Measurements from ENCODE around the gene ESRRA. TPM values are rescaled to one million over a fixed set of nuclear protein-coding genes. Genes with fewer than 3 reads are reported as not detected.

The ESRRA gene
- total and polyA plus RNA-seq, 2 of the 13 experiments (the other 11 are each of a cell fraction or from before 2014, with no cell fraction given): 18.1 to 36.3 TPM

GRCh38 chr11:64284962-64285884 lies 20.1 kb upstream of the ESRRA start, which contains the start of gene GPR137 (continued):
- peak; percentile 21; the same call in 1 of the 2 replicates for TF ChIP-seq ZNF790 (CRISPR knock-in tag; IDR thresholded peaks at IDR 0.05; ENCODE audit: borderline replicate concordance)
- 0 out of 2 replicates have a peak, but pooled peaks have one; percentile 27 for TF ChIP-seq SNAPC4 (CRISPR knock-in tag; IDR thresholded peaks at IDR 0.05)
- TF ChIP-seq EZH2 (conservative IDR thresholded peaks at IDR 0.05; ENCODE audit: low read depth, low read length): no peak
- TF ChIP-seq RARG (CRISPR knock-in tag; IDR thresholded peaks at IDR 0.05; ENCODE audit: low read depth): no peak
- no peak for TF ChIP-seq HMGA1 (CRISPR knock-in tag; conservative IDR thresholded peaks at IDR 0.05)
- no peak for TF ChIP-seq GPBP1L1 (CRISPR knock-in tag; IDR thresholded peaks at IDR 0.05)
- TF ChIP-seq TBL1XR1 (IDR thresholded peaks at IDR 0.05; ENCODE audit: borderline replicate concordance, low read length, partially characterized antibody): peak; percentile 70
- TF ChIP-seq ZNF589 (CRISPR knock-in tag; conservative IDR thresholded peaks at IDR 0.05): no peak
- no peak for TF ChIP-seq ZSCAN30 (CRISPR knock-in tag; IDR thresholded peaks at IDR 0.05)
- no peak for TF ChIP-seq SRSF9 (IDR thresholded peaks at IDR 0.05; ENCODE audit: borderline replicate concordance, insufficient read depth, low read depth, low read length, poor library complexity, severe bottlenecking)
- no peak for TF ChIP-seq CENPT (CRISPR knock-in tag; IDR thresholded peaks at IDR 0.05; ENCODE audit: low read depth)
- peak; percentile 15; the same call in 1 of the 2 replicates for TF ChIP-seq ZNF614 (CRISPR knock-in tag; IDR thresholded peaks at IDR 0.05; ENCODE audit: borderline replicate concordance)
- no peak for TF ChIP-seq NR0B2 (CRISPR knock-in tag; IDR thresholded peaks at IDR 0.05)
- TF ChIP-seq GATAD1 (CRISPR knock-in tag; IDR thresholded peaks at IDR 0.05): peak; percentile 40; the same call in 1 of the 2 replicates
- no peak for TF ChIP-seq FIP1L1 (IDR thresholded peaks at IDR 0.05; ENCODE audit: borderline replicate concordance, insufficient read depth, low read depth, low read length)
- no peak for TF ChIP-seq ZNF576 (CRISPR knock-in tag; IDR thresholded peaks at IDR 0.05)
- no peak for TF ChIP-seq BORCS8-MEF2B (CRISPR knock-in tag; IDR thresholded peaks at IDR 0.05)
- 0 out of 2 replicates have a peak, but pooled peaks have one; percentile 3 for TF ChIP-seq TFAP4 (IDR thresholded peaks at IDR 0.05; ENCODE audit: borderline replicate concordance, low read depth)
- no peak for TF ChIP-seq ZNF572 (CRISPR knock-in tag; IDR thresholded peaks at IDR 0.05)
- TF ChIP-seq SAP130 (CRISPR knock-in tag; IDR thresholded peaks at IDR 0.05; ENCODE audit: low read depth): peak; percentile 46
